Neutrophil (primary cell): ENCODE results near the gene MTCL1.

ENCODE experiments used
- H3K27ac ChIP-seq: fragments of 200-600 bp; sonication (generic); 2 replicates; pipeline ENCODE4 v1.5.1; 2016; ENCODE audit warnings: mild to moderate bottlenecking, moderate library complexity
- H3K27me3 ChIP-seq: fragments of 200-600 bp; sonication (generic); 2 replicates; pipeline ENCODE4 v1.6.0; 2016; ENCODE audit warnings: mild to moderate bottlenecking
- H3K36me3 ChIP-seq: fragments of 200-600 bp; sonication (generic); 2 replicates; pipeline ENCODE4 v1.5.1; 2017
- H3K4me1 ChIP-seq, 2 experiments: fragments of 200-600 bp in 1 of 2; sonication (generic) in 1 of 2; 1 replicate in 1 of 2; 2 replicates in 1 of 2; pipeline versions ENCODE4 v1.5.1 to v1.6.1; 2013 to 2016; ENCODE audit warnings: low read depth in 1 of 2, low read length in 1 of 2, mild to moderate bottlenecking in 1 of 2, moderate library complexity in 1 of 2; ENCODE audit not compliant: control insufficient read depth in 1 of 2, insufficient read depth in 1 of 2
- H3K4me3 ChIP-seq, 2 experiments: fragments of 200-600 bp in 1 of 2; sonication (generic) in 1 of 2; 1 replicate in 1 of 2; 2 replicates in 1 of 2; pipeline ENCODE4 v1.5.1; 2013 to 2016; ENCODE audit warnings: low read depth in 1 of 2, low read length in 1 of 2, mild to moderate bottlenecking in 1 of 2, moderate library complexity in 1 of 2
- H3K9me3 ChIP-seq: fragments of 200-600 bp; sonication (generic); 2 replicates; pipeline ENCODE4 v1.5.1; 2016
- CTCF ChIP-seq: fragments of 200-600 bp; sonication (generic); IDR thresholded peaks from 2 replicates; pipeline ENCODE4 v1.5.1; 2016; ENCODE audit warnings: antibody characterized with exemption

MTCL1 gene

DNA sequence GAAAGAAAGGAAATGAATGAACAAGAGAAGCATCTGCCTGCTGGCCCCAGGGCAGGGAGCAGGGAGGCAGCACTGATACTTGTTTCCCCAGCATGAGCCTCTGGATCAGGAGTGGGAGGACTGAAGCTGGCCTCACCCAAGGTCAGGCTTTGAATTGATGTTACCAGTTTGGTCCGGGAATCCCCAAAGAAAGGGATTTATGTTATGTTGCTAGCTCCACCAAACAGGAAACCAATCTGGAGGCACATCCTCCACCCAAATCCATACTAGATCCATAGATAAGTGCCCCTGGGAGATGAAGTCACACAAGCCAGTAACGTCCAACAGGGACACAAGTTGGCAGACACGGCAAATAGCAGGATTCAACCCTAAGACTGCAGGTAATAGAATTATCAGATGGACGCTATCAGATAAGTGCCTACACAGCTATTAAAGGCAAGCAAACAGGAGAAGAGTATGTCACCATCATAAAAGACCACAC, 85.9 kb downstream of the MTCL1 start:
- Histone ChIP-seq H3K9me3 (no peaks in the 10 kb centered on the region), H3K36me3 (no peaks in the 10 kb centered on the region), H3K4me3 (no peak overlapping the region), H3K27ac (no peak overlapping the region), H3K27me3 (peaks cover 14% of the 10 kb centered on the region), H3K4me1 (peaks cover 0 to 3% of the 10 kb centered on the region in 2 experiments)
- no peak for TF ChIP-seq CTCF

DNA sequence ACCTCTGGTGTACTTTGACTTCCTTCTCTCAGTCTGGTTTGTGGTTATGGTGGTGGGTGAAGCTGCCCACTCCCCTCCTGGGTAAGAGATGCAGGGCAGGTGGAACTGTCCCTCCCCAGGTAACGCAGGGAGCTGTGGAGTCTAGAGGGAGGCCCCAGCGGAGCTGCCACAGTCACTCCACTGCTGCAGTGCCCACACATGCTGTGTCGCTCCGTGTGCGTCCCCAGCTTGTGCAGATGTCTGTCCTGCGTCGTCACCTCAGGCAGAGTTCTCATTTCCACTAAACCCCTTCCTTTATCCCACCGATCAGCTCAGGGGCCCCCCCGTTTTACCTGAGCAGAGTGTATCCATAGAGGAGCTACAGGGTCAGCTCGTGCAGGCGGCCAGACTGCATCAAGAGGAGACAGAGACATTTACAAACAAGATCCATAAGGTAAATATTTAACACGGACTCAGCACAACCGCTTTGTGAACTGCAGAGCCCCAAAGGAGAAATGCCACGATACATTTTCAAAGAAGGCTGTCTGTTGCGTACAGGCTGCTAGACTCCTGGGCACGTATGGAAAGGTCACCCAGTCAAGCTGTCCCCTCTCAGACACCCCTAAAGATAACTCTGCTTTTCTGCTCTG, 87.4 kb downstream of the MTCL1 start:
- no peak overlapping the region for H3K4me3 ChIP-seq
- H3K36me3 ChIP-seq = no peaks in the 10 kb centered on the region
- no peak for TF ChIP-seq CTCF
- no peak overlapping the region for H3K27ac ChIP-seq
- H3K9me3 ChIP-seq = no peaks in the 10 kb centered on the region
- H3K4me1 ChIP-seq = peaks cover 0 to 3% of the 10 kb centered on the region in 2 experiments
- H3K27me3 ChIP-seq = peaks cover 13% of the 10 kb centered on the region

DNA sequence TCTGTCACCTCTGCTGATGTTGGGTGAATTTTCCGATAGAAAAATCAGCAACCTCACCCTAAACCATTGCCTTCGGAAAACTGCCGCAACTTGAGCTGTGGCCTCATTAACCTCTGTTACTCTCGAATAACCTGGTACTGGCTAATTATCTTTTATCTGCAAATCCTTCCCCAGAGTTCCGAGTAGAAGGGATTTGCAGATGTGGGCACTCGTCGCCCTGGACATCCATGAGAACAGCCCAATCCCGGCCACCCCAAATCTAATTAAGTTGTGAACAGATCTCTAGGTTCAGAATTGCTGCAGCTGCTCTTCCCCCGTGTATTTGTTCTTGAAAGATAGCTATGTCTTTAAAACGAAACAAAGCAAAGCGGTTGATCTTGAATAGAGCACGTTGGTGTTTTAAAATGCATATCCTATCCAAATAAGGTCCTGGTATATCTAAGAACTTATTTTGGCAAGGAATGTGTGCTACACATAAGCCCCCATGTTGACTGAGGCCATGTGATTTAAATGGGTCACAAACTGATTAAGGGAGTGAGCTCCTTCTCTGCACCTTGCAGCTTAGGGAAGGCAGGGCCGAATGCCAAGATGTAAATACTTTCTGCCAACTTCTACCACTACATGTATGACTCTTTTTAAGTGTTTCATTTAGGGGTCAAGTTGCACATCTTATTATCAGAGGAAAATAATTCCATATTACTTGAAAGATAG, 88.2 kb downstream of the MTCL1 start:
- H3K36me3 ChIP-seq = no peaks in the 10 kb centered on the region
- no peak overlapping the region for H3K4me3 ChIP-seq
- no peak overlapping the region for H3K27ac ChIP-seq
- peaks cover 13% of the 10 kb centered on the region for H3K27me3 ChIP-seq
- no peak for TF ChIP-seq CTCF
- H3K9me3 ChIP-seq = no peaks in the 10 kb centered on the region
- H3K4me1 ChIP-seq = peaks cover 0 to 3% of the 10 kb centered on the region in 2 experiments

GRCh38 chr18:8794156-8794933, 89.0 kb downstream of the MTCL1 start:
- H3K27me3 ChIP-seq = peaks cover 13% of the 10 kb centered on the region
- H3K4me1 ChIP-seq = peaks cover 0 to 3% of the 10 kb centered on the region in 2 experiments
- no peak for TF ChIP-seq CTCF
- H3K4me3 ChIP-seq = no peak overlapping the region
- H3K27ac ChIP-seq = no peak overlapping the region
- H3K36me3 ChIP-seq = no peaks in the 10 kb centered on the region
- no peaks in the 10 kb centered on the region for H3K9me3 ChIP-seq

GRCh38 chr18:8794934-8795280, 89.6 kb downstream of the MTCL1 start:
- no peak for TF ChIP-seq CTCF
- H3K4me3 ChIP-seq = no peak overlapping the region
- no peaks in the 10 kb centered on the region for H3K36me3 ChIP-seq
- peaks cover 13% of the 10 kb centered on the region for H3K27me3 ChIP-seq
- no peak overlapping the region for H3K27ac ChIP-seq
- H3K9me3 ChIP-seq = no peaks in the 10 kb centered on the region
- peaks cover 0 to 3% of the 10 kb centered on the region in 2 experiments for H3K4me1 ChIP-seq
